Activated CD4-positive, alpha-beta T cell treated with anti-CD3 and anti-CD28 coated beads, Interleukin-2, amount 50 U/mL, for 48 hours (primary cell): ENCODE data around the gene BACH1.
"Not testable (repeated sequence)": the region's sequence is repeated elsewhere in the genome, so short reads cannot be mapped to it uniquely, and the experiment has no call there.

Experiments used
- DNase-seq, 2 experiments: peaks; one replicate each; pipeline ENCODE4 v3.0.0-alpha.2; 2020

The BACH1 gene

DNA sequence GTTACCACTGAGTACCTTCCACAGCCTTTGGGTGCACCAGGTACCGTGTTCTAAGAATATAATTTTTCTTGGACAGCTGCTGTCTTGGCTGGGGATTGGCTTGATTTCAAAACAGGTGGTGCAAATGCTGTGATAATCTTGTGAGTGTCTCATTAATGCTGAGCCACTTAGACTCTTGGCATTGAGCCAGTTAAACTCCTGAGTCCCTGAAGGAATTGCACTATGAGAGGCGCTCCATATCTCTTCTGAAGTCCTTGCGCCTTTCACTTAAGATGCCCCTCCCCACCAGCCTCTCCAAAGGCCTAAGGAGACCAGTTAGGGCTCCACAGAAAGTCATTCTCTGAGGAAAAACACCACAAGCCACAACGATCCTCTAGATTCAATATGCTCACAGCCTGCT, 51.0 kb downstream of the BACH1 start:
- no peak for DNase-seq

DNA sequence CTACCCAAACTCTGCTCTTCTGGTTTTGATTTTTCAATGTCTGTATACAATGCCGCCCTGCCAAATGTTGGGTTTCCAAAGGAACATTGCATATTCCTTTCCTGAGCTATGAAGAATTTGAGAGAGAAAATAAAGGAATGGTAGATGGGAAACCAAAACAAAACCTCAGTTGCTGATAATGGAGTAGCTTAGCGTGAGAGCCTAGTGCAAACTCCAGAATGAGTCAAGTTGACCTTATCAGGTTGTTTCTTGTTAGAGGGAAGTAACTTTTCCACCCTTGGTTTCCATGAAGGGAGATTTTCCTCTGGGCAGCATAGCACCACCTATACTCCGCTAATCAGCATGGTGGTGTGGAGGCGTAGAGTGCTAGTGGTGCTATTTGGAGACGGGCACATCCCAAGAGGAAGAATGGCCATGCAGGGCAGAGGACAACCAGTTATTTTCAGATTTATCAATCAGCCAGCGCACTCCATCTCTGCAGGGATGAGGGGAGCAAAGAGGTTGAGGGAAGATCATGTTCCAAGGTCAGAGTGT, 51.6 kb downstream of the BACH1 start:
- DNase-seq: no peak

DNA sequence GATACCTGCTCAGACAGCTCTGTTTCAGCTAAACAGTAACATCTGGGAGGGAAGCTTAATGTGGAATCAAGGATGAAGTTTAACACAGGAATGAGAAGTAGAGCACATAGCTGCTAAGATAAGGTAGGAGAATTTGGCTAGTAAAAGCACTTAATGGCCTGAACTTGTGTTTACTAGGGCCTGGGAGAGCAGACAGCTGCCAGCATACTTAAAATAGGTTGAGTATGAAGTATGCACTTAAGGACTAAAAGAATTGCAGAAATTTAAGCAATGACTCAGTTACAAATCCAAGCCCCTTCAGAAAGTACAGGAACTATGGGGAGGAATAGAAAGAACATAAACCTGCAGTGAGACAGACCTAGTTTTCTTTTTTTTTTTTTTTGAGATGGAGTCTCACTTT, 53.0 kb downstream of the BACH1 start:
- no peak for DNase-seq

DNA sequence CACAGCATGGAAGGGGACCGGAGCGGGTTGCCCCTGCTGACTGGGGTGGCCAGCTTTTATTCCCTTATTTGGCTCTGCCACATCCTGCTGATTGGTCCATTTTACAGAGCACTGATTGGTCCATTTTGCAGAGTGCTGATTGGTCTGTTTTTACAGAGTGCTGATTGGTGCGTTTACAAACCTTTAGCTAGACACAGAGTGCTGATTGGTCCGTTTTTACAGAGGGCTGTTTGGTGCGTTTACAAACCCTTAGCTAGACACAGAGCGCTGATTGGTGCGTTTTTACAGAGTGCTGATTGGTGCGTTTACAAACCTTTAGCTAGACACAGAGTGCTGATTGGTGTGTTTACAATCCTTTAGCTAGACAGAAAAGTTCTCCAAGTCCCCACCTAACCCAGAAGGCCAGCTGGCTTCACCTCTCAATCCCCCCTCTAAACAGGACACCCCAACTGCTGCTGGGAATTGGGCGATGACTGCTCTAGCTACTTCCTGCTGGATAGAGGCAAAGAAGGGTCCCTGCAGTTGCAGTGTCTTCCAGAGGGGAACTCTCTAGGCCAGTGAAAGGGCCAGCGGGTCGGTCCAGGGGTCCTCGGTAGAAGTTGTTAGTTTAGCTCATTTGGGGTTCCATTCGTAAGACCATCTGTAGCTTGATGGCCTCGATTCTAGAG, 56.5 kb downstream of the BACH1 start:
- not testable (repeated sequence) for DNase-seq

DNA sequence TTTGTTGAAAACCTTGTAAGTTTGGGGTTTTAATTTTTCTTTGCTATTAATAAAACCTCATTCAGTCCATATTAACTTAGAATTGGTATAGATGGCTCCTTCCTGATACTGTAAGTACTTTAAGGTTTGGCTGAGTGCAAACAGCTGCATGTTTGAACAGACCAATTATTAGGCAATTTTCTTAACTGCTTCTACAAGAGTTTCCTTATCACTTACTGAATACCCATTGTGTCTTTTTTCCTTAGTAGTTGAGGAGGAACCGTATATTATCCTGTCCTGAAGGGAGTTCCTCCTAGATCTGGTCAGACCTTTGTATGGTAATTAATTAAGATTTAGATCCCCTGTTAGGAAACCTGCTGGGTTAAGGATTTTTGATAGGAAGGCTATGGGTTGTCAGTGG, 57.6 kb downstream of the BACH1 start:
- DNase-seq: not testable (repeated sequence)

DNA sequence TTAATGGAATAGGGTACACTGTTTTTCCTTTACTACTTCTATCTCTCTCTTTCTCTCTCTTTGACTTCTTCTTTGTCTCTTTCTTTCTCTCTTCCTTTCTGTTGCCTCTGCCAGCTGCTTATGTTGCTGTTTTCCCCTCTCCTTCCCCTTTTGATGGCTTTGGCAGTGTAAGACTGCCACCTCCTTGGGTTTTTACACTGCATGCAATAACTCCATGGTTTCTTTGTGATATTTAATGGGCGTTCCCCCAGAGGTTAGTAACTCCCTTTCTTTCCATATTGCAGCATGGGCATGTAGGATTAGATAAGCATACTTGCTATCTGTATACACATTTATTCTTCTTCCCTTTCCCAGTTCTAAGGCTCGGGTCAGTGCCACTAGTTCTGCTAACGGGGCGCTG, 58.1 kb downstream of the BACH1 start:
- DNase-seq: not testable (repeated sequence)

DNA sequence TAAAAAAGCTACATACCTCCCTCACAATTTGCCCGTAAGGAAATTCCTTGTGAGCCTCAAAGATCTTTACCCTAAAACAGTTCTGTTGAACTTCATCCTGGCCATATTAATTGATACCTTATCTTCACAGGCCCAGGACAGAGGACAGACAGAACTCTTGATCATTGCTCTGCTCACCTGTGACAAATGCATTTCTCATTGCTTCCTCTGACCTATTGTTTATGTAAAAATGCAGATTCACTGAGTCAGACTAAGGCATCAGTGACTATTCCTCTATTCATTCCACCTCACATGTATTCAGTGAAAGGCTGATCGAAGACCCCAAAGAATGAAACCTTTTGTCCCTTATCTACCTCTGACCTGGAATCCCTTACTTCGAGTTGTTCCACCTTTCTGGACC, 61.0 kb downstream of the BACH1 start:
- no peak for DNase-seq

DNA sequence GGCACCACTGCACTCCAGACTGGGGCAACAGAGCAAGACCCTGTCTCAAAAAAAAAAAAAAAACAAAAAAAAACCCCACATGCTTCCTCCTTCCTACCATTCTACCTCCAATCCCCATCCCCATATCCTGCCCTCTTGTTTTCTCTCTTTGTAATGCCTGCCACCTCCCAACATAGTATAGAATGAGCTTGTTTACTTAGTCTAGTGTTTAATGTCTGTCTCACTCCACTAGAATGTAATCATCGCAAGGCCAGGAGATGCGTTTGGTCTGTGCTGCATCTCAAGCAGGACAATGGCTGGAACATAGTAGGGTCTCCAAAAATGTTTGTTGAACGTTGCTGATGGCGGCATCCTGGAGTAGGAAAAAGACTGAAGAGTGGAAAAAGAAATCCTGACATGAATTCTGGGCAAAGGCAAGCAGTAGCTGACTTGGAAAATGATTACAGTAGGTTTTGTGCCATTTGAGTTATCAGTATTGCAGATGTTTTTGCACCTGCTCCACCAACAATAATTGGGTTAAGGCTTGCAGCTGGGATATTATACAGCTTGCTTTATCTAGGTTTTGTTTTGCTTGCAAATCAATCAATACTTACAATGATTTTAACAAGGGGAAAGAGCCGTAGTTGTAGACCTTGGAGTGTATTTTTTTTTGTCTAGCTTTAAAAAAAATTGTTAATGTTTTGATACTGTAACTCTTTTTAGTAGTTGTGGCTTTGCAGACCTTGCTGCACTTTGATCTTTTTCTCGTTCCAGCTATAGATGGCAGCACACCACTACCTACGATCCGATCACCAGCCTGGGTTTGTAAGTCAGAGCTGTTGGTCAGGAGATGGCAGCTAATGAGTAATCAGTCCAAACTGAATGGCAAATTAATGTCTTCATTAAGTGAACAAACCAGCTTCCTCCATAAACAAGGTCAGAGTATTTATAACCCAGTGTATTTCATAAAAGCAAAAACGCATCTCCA, 62.4 kb downstream of the BACH1 start:
- no peak for DNase-seq

DNA sequence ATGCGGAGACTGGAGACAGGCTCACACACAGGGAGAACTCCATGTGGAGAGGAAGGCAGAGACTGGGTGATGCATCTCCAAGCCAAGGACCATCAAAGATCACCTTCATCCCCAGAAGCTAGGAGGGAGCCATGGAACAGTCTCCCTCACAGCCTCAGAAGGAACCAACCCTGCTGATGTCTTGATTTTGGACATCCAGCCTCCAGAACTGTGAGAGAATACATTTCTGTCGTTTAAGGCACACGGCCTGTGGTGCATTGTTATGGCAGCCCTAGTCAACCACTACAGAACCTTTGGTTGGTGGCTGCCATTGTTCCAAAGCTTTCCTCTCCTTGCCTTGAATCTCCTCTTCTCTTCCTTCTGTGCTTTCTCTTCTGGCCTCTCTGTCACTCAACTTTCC, 64.0 kb downstream of the BACH1 start:
- no peak for DNase-seq

DNA sequence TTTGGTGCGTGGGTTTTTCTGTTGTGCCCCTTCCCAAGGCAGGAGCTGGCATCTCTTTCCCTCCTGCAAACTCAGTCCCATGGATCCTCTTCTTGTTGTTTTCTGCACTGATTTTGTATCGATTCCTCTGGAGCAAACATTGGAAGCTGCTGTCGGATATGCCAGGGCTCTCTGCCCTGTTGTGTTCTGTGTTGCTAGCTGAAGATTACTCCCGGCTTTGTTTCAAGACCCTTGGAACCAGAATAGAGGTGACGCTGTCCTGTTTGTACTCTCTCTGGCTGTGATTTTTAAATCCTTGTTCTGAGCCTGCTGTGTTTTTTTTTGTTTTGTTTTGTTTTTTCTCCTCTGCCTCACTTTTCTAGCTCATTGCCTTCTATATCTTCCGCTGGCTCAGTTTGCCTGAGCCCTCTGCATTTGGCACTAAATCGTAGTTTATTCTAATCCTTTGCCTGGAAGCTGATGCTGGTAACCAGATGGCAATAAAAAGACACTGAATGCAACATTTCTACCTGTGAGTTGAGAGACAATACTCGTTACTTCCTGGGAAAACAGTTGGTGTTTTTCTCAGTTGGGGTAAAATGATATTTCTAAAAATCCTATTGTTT, 67.0 kb downstream of the BACH1 start:
- DNase-seq: no peak

DNA sequence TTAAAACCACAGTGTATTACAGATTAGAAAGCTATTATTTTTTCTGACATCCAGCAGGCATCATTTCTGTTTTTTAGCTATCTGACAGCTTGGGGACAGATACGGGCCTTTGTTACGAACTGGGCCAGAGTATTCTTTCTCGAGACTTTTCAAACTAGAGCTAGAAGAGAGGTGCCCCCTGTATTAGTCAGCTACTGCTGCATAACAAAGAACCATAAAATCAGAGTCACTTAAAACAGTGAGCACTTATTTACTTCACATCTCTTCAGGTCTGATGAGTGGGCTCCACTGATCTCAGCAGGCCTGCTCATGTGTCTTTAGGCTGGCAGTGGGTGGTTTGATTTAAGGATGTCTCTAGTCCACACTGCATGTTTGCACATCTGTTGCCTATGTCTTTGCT, 67.8 kb downstream of the BACH1 start:
- no peak for DNase-seq

DNA sequence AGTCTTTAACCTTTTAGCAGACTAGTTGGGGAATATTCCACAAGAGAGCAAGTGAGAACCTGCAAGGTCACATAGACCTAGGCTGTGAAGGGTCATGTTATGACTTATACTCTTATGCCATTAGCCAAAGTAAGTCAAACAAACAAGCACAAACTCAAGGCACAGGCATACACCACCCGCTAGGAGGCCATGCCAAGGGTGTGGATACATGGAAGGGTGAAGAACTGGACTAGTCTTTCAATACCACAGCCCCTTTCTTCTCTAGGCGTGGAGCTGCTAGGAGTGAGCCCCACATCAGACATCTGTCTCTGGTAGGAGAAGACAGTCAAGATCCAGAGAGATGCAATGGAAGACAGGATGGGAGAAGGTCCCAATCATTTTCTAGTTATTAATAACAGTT, 68.6 kb downstream of the BACH1 start:
- DNase-seq: no peak

DNA sequence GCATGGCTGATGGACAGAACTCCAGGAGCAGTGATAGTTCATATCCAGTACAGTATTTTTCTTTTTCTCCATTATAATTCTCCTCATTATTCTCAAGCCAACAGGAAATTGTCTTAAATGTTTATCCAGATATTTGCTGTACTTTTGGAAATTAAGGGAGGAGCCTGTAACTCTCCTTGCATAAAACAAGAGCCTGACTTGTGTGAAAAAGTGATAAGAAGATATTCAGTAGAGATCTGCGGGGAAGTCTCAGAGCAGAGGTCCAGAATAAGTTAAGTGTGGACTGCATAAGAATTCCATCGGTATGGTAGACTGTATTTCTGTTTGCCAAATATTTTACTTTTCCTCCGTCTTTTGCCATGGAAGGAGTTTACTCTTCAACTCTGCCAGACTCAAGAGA, 70.2 kb downstream of the BACH1 start:
- DNase-seq: no peak

DNA sequence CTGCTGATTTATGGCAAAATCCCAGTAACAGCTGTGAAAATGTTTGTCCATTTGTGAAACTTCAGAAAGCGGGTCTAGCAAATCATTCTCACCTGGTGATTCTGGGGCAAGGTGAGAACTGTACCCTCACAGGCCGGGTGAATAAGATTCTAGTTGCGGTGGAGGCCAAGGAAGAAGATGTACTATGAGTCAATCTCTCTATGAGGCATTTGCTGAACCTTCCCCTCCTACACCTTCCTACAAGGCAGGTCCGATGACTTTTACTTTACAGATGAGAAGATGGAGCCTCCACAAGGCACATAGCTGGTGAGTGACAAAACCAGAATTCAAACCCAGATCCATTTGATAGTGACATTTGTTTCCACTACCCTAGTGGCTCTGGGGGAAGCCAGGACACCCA, 72.7 kb downstream of the BACH1 start:
- peak; percentile 13 to 43 for DNase-seq

DNA sequence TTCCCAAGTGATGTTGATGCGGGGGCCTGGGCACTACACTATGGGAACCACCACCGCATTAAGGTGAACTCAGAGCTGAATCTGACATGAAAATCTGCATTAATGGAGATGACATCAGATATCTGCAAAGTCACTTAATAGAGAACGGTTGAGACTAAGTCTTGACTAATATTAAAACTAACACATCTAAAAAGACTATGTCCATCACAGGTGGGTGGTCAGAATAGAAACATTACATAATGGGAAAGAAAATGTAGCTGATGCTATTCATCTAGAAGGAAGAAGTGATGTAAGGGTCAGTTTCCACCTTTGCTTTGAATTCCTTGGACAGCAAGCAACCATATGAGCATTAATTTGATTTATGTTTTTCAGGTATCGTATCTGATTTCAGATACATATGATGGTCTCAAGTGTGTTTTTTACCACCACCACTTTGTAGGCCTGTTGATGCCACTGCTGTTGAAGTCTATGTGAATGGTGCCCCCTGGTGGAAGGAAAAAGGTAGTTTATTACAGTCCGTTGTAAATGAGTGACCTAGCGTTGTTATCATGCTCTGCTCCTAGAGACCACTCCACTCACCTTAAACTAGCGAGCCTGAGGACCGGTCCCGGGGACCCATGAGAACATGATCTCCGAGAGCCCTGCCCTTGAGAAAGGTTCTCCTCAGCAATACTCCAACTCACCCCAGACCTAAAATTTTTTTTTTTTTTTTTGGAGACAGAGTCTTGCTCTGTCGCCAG, 73.5 kb downstream of the BACH1 start:
- DNase-seq: peak; percentile 27 to 46

DNA sequence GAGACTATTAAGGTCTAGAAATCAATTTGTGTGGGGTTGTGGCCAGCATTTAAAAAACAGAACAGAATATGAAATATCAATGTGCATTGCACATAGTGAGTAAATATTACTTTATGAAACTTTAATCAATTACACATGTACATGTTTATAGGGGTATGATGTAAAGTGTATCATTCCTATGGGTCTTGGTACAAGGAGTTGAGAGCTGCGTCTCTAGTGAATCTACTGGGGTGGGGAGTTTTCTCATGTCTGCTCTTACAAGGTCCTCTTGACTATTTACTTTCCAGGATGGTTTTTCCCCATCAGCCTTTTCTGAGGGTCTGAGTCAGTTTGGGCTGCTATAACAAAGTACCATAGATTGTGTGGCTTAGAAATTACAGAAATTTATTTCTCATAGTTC, 75.8 kb downstream of the BACH1 start:
- no peak for DNase-seq

DNA sequence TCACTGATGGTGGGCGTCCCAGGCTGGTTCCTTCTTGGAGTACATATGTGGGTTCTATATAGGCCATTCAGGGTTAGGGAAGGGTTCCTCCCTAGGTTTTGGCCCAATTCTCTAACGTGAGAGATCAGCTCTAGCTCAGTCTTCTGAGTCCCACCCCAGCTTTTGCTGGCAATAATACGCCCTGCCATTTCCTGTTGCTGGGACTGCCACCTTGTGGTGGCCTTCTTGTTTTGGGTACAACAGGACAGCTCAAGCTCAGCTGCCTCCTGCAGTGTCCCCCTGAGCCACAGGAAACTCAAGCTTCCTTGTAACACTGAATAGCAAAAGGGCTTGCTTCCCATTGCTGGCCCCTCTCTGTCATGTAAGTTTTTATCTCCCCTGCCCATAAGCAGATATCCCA, 77.8 kb downstream of the BACH1 start:
- DNase-seq: peak; percentile 57 to 70

DNA sequence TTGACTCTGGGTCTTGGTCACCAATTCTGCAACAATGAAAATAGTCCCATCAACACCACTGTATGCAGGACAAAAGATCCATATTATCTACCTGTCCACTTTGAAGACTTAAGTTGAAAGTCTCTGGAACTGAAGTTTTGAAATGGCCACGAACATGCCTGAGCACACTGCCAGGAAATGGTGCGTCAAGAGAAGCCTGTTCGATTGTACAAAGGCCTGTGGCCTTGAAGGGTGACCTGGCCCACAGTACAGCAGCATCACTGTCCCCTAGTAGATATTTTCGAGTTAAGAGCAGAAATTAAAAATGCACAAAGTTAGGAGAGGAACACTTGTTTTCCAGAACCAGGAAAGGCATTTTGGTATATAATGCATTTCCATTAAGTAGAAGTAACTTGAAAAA, 78.5 kb downstream of the BACH1 start:
- no peak for DNase-seq

DNA sequence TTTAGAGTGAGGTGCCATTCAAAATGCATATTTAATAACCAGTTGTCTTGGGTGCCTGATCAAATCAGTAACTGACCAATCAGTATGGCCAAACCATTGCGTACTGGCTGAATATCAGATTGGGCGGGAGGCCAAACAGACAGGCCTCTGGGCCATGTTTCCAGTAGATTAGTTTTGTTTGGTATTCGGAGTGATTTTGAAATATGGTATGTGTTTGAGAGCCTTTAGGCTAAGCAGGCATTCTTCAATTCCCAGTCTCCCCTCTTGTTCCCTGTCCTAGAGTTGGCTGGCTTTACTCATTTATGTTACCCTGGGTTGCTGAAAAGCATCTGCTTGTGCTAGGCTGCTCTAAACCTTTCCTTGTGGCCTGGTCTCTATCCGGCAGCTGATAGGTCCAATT, 80.1 kb downstream of the BACH1 start:
- no peak for DNase-seq

DNA sequence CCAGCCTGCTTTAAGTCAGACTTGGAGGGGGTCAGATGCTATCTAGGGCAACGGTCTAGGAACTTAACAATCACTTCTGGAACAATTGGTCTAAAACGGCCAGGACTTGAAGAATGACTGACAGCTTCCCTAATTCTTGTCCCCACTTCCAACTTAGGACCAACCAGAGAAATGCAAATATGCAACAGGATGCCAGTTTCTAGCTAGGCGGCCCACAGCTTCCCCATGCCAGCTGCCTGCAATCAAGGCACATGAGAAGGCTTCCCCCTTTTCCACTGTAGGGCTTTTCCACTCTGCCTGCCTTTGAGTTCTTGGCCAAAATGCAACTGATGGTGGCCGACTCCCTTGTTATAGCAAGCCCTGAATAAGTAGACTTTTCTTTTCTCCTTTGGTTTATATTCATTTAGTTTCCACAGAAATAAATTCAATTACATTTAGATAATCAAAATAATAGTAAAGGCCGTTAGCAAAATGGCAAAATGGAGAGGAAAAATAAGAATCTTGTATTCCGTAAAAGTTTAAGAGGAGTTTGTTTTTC, 80.9 kb downstream of the BACH1 start:
- no peak for DNase-seq

DNA sequence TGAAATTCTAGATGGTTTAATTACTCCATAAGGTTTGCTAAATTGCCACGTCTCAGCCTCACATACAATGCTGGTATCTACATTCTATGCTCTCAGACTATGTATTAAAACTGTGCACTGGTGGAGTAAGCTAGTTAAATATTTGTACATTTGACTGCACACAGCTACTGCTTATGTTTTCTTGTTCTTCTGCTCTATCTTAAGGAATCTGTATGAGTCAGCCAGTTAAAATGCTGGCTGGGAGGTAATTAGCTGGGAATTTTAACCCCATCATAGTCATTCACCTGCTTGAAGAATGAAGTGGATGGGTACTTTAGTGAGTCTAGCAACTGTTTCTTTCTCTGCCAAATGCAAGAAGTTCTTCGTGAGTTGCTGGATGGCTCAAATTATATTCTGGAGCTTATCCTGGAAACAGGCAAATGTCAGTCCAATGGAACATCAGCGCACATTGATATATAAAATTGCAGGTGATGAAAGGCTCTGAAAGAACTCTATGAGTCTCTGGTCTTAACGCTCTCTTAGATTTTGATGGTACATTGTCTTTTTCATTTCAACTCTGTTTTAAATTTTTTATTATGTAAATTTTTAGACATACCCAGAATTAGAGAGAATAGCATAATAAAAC, 83.4 kb downstream of the BACH1 start:
- no peak for DNase-seq

DNA sequence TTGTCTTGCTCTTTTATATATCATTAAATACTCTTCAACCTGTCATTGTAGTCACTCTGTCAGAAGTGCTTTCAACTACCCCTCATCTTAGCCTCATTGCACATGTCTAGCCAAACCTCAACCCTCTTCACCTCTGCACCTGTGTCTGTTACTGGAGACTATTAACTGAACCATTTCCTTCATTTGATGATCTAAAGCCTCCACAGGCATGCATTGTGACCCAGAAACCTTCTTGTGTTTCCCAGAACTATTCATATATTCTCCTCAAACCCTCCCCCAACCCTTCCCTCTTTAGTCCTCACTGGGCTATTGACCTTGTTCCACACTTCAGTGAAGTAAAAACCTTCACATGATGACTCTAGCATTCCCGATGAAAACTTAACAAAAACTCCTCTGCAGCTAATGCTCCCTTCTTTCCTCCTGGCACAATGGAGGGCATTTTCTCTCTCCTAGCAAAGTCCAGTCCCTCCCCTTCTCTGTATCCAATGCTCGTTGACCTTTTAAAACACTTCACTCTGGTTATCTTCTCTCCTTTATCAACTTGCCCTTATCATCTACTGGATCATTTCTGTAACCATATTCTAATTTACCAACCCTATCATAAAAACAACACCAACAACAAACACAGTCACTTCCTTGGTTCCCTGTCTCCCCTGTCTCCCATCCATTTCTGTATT, 86.1 kb downstream of the BACH1 start:
- DNase-seq: no peak
